Ascending aorta (tissue), 2 donors: ENCODE measurements around the gene RAPGEF1. TPM values are rescaled to one million over a fixed set of nuclear protein-coding genes. Genes with fewer than 3 reads are reported as not detected.

Experiments
- DNase-seq, 2 donors: peaks; one replicate each; pipeline ENCODE4 v3.0.0-alpha.2; 2019; ENCODE audit warnings: low spot score in 2 of 2
- H3K27ac ChIP-seq, 2 donors: fragments of 200-600 bp; sonication (generic); one replicate each; pipeline ENCODE4 v1.5.1; 2016 to 2017; ENCODE audit warnings: mild to moderate bottlenecking in 1 of 2
- H3K27me3 ChIP-seq: fragments of 200-600 bp; sonication (generic); one replicate; pipeline ENCODE4 v1.5.1; 2017
- H3K36me3 ChIP-seq, 2 donors: fragments of 200-600 bp; sonication (generic); one replicate each; pipeline ENCODE4 v1.5.1; 2016
- H3K4me1 ChIP-seq, 2 donors: fragments of 200-600 bp; sonication (generic); one replicate each; pipeline ENCODE4 v1.5.1; 2016 to 2017; ENCODE audit warnings: mild to moderate bottlenecking in 1 of 2
- H3K4me3 ChIP-seq, 2 donors: fragments of 200-600 bp; sonication (generic); one replicate each; pipeline ENCODE4 v1.5.1; 2016 to 2017; ENCODE audit warnings: mild to moderate bottlenecking in 1 of 2
- H3K9me3 ChIP-seq, 2 donors: fragments of 200-600 bp; sonication (generic); one replicate each; pipeline ENCODE4 v1.5.1; 2016
- intact Hi-C: fragments of 100-400 bp; cut with DNase I; formaldehyde crosslinking; loops from one replicate; pipeline ENCODE4 v1.15.1; 2023
- total RNA-seq: library from RNA; depleted of rRNA; stranded (reverse); fragments of >200 nt; gene quantifications from one replicate; pipeline ENCODE4 v1.1.0, GENCODE V29; 2016
- TF ChIP-seq, protein P1 (sequence below), 3 experiments: fragments of 200-600 bp in 2 of 3; fragments of 450-650 bp in 1 of 3; sonication (generic) in 2 of 3; IDR thresholded peaks; one replicate each; pipeline ENCODE4 v1.5.1; 2016 to 2019; ENCODE audit warnings: antibody characterized with exemption in 3 of 3, mild to moderate bottlenecking in 1 of 3, moderate library complexity in 1 of 3

RAPGEF1 gene
- total RNA-seq, 1 donor from 2014 or later: 95.5 TPM

DNA sequence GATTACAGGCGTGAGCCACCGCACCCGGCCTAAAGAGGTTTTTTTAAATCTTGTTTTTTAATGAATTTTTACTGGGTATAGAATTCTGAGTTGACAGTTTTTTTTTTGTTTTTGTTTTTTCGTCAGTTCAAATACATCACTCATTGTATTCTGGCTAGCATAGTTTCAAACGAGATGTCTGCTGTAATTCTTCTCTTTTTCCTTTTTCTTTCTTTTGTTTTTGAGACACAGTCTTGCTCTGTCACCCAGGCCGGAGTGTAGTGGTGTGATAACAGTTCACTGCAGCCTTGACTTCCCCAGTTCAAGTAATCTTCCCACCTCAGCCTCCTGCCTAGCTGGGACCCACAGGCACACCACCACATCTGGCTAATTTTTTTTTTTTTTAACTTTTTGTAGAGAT, 196.7 kb downstream of the RAPGEF1 start:
- Histone ChIP-seq H3K36me3 (no peaks in the 10 kb centered on the region), H3K4me1 (peaks cover 0 to 11% of the 10 kb centered on the region in 2 donors), H3K4me3 (no peak overlapping the region), H3K9me3 (peaks cover 10 to 26% of the 10 kb centered on the region in 2 donors), H3K27ac (no peak overlapping the region), H3K27me3 (no peaks in the 10 kb centered on the region)
- intact Hi-C loops: no loop called here
- no peak for DNase-seq
- TF ChIP-seq, protein P1, sequence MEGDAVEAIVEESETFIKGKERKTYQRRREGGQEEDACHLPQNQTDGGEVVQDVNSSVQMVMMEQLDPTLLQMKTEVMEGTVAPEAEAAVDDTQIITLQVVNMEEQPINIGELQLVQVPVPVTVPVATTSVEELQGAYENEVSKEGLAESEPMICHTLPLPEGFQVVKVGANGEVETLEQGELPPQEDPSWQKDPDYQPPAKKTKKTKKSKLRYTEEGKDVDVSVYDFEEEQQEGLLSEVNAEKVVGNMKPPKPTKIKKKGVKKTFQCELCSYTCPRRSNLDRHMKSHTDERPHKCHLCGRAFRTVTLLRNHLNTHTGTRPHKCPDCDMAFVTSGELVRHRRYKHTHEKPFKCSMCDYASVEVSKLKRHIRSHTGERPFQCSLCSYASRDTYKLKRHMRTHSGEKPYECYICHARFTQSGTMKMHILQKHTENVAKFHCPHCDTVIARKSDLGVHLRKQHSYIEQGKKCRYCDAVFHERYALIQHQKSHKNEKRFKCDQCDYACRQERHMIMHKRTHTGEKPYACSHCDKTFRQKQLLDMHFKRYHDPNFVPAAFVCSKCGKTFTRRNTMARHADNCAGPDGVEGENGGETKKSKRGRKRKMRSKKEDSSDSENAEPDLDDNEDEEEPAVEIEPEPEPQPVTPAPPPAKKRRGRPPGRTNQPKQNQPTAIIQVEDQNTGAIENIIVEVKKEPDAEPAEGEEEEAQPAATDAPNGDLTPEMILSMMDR (IDR thresholded peaks at IDR 0.05): no peak

DNA sequence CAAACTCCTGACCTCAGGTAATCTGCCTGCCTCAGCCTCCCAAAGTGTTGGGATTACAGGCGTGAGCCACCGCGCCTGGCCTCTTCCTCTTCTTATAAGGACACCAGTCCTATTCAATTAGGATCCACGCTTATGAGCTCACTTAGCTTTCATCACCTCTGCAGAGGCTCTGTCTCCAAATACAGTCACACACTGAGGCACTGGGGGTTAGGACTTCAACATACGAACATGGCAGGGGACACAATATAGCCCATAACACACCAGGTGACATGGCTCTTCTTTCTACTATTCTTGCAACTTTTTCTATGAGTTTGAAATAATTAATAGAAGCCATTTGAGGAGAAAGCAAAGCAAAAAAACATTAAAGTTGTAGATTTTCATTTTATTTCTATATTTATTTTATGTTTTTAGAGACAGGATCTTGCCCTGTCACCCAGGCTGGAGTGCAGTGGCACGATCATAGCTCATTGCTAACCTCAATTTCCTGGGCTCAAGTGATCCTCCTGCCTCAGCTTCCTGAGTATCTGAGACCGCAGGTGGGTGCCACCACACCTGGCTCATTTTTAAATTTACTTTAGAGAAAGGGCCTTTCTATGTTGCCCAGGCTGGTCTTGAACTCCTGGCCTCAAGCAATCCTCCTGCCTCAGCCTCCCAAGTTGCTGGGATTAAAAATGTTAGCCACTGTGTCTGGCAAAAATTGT, 200.5 kb downstream of the RAPGEF1 start:
- Histone ChIP-seq H3K4me3 (no peak overlapping the region), H3K4me1 (no peaks in the 10 kb centered on the region), H3K36me3 (no peaks in the 10 kb centered on the region), H3K27ac (no peak overlapping the region), H3K9me3 (peaks cover 10 to 24% of the 10 kb centered on the region in 2 donors), H3K27me3 (no peaks in the 10 kb centered on the region)
- TF ChIP-seq, protein P1 (IDR thresholded peaks at IDR 0.05): no peak
- DNase-seq: no peak
- intact Hi-C loops: no loop called here

DNA sequence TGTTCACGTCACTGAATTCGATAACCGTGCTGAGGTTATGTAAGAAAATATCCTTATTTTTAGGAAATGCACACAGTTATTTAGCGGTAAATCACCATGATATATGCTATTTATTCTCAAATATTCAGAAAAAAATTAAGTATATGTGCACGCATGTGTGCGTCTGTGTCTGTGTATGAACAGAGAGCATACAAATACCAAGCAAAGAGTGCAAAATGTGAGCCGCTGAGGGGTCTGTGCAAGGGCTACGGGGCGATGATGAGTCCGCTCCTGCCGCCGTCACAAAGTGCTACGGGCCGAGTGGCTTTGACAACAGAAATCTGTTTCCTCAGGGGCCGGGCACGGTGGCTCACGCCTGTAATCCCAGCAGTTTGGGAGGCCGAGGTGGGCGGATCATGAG, 201.9 kb downstream of the RAPGEF1 start:
- Histone ChIP-seq H3K27me3 (no peaks in the 10 kb centered on the region), H3K27ac (no peak overlapping the region), H3K4me3 (no peak overlapping the region), H3K4me1 (no peaks in the 10 kb centered on the region), H3K36me3 (no peaks in the 10 kb centered on the region), H3K9me3 (peaks cover 3 to 10% of the 10 kb centered on the region in 2 donors)
- TF ChIP-seq, protein P1 (IDR thresholded peaks at IDR 0.05): no peak
- intact Hi-C loops: no loop called here
- no peak for DNase-seq

DNA sequence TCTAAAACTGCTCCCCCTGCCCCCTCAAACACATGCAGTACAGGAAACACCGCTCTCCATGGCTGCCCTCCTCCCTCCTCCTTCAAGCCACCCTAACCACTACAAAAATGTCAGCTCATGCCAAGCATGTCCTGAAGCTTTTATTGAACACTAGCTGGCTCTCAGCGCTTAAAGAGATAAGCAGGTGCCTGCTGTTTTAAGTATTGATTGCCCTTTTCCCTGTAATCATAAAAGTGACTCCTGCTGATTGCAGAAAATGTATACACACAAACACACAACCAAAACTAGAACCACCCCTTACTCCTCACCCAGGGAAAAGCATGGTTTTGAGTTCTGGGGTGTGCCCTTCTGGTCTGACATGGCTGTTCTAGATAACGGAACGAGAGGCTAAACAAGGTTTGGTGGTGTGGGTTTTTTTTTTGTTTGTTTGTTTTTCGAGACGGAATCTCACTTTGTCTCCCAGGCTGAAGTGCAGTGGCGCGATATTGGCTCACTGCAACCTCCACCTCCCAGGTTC, 205.1 kb downstream of the RAPGEF1 start:
- Histone ChIP-seq H3K27ac (no peak overlapping the region), H3K9me3 (no peaks in the 10 kb centered on the region), H3K27me3 (no peaks in the 10 kb centered on the region), H3K36me3 (peaks cover 3 to 5% of the 10 kb centered on the region in 2 donors), H3K4me1 (peaks cover 8 to 11% of the 10 kb centered on the region in 2 donors), H3K4me3 (no peak overlapping the region)
- intact Hi-C loops: loop anchor here (5.0 kb wide), 1 partner anchor 208 kb away; the partner anchor contains the start of gene RAPGEF1
- TF ChIP-seq, protein P1 (IDR thresholded peaks at IDR 0.05): no peak
- DNase-seq: no peak

DNA sequence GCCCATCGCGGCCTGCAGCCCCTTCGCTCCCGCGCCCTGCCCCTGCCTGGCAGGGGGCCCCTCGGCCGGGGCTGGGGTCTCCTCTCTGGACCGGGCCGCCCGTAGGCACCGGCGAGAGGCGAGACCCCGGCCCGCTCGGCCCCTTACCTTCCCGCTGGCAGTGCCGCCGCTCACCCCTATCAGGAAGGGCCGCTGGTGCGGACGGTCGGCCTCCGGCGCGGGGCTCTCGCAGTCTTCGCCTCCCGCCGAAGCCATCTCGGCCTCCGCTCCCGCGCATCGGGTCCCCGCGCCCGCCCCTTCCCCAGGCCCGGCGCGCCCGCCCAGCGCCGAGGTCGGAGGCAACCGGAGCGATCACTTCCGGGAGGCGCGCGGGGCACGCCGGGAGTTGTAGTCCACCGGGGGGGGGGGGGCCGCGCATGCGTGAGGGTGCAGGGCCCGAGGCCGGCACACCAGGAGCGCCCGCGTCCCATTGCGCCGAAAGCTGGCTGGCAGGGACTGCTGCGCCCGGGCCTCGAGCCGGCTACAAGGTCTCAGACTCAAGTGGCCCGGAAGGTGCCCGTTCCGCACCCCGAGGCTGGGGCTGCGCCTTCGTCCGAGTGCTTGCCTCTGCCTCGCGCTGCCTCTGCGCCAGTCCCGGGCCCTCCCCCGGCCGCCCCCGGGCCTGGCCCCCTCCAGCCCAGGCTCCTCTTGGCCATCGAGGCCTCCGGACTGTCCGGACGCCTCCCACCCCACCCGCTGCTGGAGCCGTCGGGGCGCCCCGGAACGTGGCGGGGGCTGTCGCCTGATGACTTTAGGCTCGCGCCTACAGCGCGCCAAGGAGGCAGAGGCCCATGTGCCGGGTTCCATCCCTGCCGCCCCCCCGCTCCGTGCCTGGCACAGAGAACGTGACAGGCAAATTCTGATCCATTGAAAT, 208.7 kb downstream of the RAPGEF1 start, which contains the start of gene UCK1:
Gene UCK1 (minus strand): TSS at position 344 of the 913 bp plus-strand sequence. CDS start 89 bp downstream, at position 255.
- Histone ChIP-seq H3K9me3 (no peaks in the 10 kb centered on the region), H3K4me3 (peak within 1 kb of the TSS; percentile 93 to 99), H3K27ac (peak within 1 kb of the TSS; percentile 79 to 81), H3K36me3 (peaks cover 31 to 37% of the 10 kb centered on the region in 2 donors), H3K27me3 (no peaks in the 10 kb centered on the region), H3K4me1 (peaks cover 11 to 14% of the 10 kb centered on the region in 2 donors)
- peak in 1 of 2 donors; percentile 80 for DNase-seq
- intact Hi-C loops: loop anchor here (2.0 to 5.0 kb wide), 2 partner anchors 158 to 211 kb away; partner anchors contain the start of gene RAPGEF1
- TF ChIP-seq, protein P1 (IDR thresholded peaks at IDR 0.05): no peak
